Medulla oblongata (tissue), 1 donor: Measurements from ENCODE around the gene KTN1.

Source experiments
- DNase-seq: peaks from one replicate; pipeline ENCODE4 v3.0.0-alpha.2; 2015; ENCODE audit errors: extremely low spot score

Gene KTN1, protein sequence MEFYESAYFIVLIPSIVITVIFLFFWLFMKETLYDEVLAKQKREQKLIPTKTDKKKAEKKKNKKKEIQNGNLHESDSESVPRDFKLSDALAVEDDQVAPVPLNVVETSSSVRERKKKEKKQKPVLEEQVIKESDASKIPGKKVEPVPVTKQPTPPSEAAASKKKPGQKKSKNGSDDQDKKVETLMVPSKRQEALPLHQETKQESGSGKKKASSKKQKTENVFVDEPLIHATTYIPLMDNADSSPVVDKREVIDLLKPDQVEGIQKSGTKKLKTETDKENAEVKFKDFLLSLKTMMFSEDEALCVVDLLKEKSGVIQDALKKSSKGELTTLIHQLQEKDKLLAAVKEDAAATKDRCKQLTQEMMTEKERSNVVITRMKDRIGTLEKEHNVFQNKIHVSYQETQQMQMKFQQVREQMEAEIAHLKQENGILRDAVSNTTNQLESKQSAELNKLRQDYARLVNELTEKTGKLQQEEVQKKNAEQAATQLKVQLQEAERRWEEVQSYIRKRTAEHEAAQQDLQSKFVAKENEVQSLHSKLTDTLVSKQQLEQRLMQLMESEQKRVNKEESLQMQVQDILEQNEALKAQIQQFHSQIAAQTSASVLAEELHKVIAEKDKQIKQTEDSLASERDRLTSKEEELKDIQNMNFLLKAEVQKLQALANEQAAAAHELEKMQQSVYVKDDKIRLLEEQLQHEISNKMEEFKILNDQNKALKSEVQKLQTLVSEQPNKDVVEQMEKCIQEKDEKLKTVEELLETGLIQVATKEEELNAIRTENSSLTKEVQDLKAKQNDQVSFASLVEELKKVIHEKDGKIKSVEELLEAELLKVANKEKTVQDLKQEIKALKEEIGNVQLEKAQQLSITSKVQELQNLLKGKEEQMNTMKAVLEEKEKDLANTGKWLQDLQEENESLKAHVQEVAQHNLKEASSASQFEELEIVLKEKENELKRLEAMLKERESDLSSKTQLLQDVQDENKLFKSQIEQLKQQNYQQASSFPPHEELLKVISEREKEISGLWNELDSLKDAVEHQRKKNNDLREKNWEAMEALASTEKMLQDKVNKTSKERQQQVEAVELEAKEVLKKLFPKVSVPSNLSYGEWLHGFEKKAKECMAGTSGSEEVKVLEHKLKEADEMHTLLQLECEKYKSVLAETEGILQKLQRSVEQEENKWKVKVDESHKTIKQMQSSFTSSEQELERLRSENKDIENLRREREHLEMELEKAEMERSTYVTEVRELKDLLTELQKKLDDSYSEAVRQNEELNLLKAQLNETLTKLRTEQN (N-terminal part only)

DNA sequence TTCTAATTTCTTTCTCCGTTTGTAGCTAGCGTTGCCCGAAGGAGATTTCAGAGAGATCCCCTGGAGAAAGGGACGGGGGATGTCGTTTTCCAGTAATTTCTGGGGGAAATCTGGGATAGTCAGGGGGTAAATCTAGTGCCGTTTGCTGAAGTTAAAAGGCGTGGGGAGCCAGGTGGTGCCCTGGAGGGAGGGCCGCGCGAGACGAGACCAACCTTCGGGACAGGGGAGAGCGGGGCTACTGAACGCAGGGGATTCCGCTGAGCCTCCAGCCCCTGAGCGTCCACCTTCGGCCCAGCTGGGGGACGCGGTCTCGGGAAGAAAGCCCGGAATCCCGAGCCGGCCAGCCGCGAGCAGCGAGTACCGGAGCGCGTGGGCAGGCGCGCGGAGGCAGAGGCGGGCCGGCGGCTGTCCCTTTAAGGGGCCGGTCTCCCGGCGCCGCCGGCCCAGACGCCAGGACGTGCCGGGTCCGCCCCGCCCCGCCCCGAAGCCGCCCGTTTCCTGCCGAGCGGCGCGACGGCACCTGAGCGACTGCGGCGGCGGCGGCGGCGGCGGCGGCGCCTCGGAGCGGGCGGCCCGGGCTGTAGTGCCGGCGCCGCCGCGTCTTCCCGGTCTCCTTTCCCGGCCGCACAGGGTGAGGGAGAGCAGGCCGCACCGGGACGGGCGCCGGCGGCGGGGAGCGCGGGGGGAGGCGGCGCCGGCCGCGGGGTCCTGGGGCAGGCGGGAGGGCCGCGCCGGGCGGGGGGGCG, at the start of gene KTN1:
TSS of gene KTN1 (plus strand) at position 484 of the 746 bp plus-strand sequence. CDS start 31,842 bp downstream, outside the sequence.
- DNase-seq = peak; percentile 84

DNA sequence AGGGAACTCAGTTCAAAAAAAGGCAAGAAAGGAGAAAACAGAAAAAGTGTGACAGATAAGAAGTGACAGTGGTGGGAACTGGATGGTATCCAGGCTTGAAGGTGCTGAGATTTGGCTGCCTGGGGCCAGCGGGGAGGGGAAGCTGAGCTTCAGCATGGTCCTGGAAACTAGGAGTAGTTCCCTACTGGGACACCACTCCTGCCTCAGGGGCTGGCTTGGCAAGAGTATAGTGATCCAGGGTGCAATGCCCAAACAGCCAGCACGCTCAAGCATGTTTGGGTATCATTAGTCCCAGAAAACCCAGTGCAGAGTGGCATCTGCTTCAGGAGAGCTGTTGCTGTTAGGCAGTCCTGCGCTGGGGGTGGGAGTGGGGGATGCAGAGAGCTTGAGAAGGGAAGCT, 49.5 kb upstream of the KTN1 start:
- no peak for DNase-seq

DNA sequence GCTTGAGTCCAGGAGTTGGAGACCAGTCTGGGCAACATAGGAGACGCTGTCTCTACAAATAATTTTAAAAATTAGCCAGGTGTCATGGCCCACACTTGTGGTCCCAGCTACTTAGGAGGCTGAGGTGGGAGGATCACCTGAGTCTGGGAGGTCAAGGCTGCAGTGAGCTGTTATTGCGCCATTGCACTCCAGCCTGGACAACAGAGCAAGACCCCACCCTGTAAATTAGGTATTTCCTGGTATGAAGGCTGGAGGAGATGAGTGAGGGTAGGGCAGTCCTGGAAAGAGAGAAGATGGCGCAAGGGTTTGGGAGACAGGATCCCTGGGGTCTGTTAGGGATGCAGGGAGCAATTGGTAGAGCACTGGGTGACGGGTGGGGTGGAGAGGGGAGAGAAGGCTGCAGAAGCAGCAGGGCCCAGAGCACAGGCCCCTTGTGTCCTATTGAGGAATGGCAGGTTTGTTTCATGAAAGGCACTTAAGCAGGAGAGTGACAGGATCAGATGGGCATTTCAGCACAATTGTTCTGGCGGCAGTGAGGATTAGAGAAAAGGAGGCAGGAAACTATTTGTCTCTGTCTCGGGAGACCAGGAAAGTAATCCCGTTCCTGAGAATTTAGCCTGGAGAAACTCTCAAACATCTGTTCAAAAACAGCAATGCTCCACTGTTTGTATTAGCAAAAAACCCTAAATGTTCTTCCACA, 47.2 kb upstream of the KTN1 start:
- no peak for DNase-seq

DNA sequence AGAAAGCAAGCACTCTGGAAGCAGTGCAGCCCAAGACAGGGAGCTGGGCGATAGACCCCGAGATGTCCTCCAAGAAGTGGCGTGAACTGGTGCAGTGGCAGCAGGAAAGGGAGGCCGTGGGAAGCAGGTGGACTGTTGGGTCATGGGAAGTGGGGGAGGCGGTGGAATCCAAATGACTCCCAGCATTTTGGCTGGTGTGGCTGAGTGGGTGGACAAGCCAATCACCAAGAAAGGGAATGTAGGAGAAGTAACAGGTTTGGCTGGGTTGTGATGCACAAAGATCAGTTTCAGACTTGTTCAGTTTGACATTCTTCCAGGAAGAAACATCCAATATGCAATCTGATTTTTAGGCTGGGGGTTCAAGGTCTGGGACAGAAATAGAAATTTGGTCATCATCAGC, 46.0 kb upstream of the KTN1 start:
- no peak for DNase-seq

DNA sequence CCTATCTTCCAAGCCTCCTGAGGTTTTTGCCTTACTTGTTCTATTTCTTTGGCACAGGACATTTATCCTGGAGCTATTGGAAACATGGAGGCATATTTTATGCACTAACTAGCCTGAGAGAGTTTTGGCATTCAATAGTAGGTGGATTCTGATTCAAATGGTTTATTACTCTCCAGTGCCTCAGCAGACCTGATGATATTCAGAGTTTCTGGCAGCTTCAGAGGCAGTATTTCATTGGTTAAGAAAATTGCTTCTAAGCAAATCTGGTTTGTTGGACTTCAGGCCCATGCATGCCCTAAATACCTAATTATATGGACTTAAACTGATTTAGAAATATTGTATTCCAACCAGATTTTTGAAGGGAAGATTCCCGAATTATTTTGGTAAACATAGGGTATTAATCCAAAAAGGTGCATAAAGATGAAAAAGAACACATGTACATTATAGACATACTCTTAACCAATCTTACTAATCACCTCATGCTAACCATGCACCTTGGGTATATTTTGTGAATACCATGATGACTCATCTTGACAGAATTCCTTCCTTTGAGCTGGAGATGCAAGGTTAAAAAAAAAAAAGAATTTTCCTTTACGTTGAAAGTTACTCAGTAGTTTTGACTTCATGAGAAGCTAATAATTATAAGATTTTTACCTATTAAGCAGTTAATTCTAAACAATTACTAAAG, 44.3 kb upstream of the KTN1 start:
- DNase-seq = no peak

DNA sequence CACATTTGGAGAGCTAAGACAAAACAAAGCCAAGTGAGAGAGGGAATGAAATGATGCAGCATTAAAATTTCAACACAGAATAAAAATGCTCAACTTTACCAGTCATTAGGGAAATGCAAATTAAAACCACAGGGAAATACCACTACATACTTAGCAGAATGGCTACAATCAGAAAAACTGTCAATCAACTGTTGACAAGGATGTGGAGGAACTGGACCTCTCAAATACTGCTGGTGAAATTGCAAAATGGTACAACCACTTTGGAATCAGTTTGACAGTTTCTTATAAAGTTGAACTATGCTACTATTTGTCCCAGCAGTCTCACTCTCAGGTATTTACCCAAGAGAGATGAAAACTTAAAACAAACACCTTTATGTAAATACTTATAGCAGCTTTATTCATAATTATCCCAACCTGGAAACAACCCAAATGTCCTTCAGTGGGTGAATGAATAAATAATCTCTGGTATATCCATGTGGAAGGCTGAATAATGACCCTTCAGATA, 43.8 kb upstream of the KTN1 start:
- DNase-seq = no peak

DNA sequence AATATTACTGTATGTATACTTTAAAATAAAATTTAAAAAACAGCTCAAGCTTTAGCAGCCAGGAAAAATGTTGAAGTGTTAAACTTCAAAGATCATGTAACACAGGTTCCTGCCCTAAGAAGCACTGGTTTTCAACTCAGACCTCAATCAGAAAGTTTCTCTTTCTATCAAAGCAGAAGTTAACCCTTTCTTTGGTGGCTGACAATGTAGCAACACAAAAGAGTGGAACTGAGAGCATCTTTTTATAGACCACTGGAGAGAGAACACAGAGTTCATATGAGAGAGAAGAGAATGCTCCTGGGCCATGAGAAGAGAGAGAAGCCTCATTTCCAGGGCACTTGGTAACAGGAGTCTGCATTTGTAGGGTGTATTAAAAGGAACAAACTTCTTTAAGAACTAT, 42.2 kb upstream of the KTN1 start:
- no peak for DNase-seq

DNA sequence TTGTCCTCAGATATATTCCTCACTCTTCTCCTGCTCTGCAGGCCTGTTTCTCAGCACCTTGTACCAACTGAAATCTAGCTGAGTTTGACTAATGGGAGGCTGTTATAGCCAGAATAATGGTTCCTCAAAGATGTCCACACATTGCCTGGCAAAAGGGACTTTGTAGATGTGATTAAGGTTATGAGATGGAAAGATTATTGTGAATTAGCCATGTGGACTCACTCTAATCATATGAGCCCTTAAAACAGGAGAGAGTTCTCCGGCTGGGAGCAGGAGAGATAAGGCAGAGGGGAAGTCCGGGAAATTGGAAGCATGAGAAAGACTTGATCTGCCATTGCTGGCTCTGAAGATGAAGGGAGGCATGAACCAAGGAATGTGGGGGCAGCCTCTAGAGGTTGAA, 40.0 kb upstream of the KTN1 start:
- DNase-seq = no peak

DNA sequence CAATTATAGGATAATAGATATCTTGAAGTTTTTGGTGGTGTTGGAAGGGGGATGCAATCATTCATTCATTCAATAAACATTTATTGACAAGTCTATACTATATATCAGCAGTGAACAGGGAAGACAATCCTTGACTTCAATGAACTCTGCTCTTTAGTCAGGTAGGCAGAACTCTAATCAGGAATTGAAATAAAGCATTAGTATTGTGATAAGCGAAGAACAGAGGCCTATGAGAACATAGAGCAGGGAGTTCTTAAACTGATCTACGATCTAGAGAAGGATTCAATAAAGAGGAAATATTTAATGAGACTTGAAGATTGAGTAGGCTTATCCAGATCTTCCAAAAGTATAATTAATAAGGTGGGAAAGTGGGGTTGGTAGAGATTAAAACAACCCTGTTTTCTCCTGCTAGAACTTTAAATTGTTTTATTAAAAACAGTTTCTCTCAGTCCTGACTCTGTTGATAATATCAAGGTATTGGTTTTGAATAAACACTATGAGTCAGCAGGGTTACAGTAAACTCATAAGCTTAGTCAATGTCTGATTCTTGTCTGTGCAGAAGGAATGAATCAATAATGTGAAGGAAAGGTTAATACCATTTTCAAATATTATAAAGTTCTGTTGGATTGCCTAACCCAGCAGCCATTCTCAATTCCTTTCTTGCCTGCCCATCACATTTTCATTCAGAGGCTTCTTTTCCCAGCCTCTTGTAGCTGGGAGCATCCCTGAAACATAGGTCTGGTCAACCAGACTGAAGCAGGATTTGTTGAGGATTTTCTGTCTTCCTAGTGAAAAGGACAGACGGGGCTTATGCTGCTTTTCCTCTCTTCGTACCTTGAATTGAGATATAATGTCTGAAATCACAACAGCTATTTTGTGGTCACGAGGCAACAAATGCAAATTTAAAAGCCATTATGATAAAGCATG, 38.9 kb upstream of the KTN1 start:
- DNase-seq = no peak

DNA sequence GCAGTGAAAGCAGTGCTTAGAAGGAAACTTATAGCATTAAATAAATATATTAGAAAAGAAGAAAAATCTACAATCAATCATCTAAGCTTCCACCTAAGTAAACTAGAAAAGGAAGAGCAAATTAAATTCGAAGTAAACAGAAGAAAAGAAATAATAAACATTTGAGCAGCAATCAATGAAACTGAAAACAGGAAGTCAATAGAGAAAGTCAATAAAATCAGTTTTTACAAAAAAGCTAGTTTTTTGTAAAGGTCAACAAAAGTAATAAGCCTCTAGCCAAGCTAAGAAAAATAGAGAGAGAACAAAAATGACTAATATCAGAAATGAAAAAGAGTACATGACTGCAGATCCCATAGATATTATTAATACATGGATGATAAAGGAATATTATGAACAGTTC, 34.2 kb upstream of the KTN1 start:
- no peak for DNase-seq

DNA sequence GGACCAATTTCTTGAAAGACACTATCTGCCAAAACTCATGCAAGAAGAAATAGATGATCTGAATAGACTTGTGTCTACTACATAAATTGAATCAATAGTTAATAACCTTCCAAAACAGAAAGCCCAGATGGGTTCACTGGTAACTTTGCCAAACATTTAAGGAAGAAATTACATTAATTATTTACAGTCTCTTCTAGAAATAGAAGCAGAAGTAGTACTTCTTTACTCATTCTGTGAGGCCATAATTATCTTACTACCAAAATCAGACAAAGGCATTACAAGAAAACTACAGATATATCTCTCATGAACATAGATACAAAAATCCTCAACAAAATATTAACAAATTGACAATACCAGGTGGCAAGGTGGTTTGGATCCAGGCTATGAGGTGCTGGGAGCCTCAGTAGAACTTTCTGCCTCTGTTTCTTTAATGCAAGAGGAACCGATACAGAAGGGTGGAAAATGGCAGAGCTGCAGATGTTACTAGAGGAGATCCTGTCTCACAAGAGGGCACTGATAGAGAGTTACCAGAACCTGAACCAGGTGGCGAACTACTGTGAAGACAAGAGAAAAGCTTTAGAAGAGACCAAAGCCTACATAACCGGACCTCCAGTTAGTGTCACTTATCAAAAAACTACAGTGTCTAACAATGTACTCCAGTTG, 33.7 kb upstream of the KTN1 start:
- DNase-seq = no peak

DNA sequence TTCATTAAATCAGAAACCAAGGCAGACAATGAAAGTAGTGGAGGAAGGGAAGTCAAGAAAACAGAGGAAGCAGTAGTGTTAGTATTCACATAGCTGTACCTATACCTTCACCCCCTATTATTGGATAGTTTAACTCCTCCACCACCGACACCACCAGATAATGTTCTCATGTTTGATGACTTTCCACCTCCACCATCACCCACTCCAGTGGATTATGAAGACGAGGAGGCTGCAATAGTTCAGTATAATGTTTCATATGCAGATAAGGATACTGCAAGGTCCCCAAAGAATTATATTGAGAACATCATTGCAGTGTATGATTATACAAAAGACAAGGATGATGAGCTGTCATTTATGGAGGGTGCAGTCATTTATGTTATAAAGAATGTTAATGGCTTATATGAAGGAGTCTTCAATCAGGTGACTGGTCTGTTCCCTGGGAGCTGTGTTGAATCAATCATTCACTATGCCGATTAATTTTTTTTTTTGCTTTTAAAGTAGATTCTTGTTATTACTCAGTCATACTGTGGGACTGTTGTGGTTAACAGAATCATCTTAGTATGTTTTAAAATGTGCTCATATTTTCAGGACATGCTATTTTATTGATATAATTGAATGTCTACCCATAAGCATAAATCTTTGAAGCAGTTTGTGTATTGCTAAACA, 32.2 kb upstream of the KTN1 start:
- DNase-seq = no peak

DNA sequence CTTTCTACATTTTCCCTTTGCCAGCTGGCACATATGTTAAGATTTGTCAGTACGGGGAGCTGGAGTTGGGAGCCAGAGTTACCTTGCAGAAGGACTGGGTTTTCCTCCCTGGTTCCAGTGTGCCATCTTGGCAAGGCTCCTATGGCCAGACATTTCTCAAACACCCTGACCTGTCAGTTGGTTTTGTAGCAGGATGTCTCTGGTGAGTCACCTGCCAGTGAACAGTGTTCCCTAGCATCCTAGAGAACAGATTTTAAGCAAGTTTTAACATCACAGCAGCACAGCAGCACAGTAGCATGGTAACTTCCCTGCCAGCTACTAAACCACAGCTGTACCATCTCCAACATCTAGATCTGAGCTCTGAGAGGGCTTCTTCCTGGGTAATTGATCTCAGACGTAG, 26.2 kb upstream of the KTN1 start:
- no peak for DNase-seq

DNA sequence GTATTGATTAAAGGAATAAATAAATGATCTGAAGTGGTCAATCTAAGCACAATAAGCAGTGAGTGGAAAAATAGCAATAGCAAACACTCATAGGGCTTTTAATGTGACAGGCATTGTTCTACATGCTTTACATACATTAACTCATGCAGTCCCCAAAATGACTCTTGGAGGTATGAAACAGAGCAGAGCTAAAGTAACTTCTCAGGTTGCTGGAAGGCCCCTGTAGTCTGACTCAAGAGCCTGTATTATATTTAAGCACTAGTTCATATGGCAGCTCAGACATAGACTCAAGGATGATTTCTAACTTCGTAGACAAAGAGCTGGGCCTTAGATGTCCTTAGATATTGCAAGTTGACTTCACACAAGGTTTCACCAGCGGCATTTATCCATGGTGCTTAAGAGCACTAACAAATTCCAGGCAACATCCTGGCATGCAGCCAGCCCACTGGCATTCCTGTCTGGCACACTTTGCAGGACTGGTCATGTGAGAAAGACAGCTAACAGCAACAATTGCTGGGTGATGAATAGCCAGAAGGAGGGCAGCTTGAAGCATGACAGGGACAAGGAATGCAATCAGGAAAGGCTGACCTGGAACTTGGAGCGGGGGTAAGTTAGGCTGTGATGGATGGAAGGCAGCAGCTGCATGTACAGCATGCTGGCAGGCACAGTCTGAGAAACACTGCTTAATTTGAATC, 22.9 kb upstream of the KTN1 start:
- DNase-seq = peak; percentile 63

DNA sequence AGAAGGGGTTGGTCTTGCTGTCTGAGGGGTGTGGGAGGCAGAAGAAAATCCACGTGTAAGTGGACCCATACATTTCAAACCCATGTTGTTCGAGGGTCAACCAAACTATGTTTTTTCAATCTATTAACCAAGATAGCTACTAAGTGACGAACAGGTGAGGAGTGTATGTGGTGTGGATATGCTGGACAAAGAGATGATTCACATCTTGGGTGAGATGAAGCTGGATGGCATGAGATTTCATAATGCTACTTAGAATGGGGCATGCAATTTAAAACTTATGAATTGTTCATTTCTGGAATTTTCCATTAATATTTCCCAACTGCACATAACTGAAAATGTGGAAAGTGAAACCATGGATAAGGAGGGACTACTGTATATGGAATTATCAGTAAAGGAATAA, 17.9 kb upstream of the KTN1 start:
- no peak for DNase-seq

DNA sequence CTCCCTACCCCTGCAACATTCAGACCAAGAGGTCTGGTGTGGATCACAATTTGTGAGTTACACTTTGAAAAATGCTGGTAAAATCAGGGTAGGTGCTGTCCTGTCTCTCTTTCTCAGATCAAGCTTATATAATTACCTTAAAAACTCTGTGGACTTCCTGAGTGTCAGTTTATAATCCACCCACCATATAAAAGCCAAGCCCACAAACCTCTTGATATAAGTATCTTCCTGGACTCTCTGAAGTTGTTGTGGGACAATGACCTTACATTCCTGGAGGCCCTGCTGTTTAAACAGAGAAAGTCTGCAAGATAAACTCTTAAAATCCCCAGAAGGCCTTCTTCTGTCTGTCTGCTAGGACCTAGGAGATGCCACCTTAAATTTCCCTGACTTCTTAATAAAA, 11.4 kb upstream of the KTN1 start:
- DNase-seq = no peak
